ENCODE data around the gene SMC5.

DNA sequence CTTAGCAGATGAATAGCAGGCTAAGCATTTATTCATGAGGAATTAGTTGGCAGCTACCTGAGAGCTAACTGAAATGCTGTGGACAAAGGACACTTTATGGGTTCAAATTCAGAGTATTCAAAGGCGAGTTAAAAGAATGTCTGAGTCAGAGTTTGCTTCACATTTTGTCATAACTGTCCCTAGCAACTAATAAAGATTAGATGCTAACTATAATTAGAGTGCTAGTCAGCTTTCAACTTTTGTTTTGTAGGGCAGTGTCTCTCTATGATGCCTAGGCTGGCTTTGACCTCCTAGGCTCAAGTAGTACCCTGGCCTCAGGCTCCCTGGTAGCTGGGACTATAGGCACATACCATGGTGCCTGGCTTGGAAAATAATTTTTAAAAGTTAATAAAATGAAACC, 4.6 kb downstream of the SMC5 start:
- TF ChIP-seq POLR2A (IDR thresholded peaks at IDR 0.05; ENCODE audit: low read depth, low read length) (no peak), TAF1 (IDR thresholded peaks at IDR 0.05; ENCODE audit: borderline replicate concordance, low read depth, low read length) (no peak)

Data from GM12892 (cell line).